ENCODE data around the gene CECR2.
"Not testable (repeated sequence)": the region's sequence is repeated elsewhere in the genome, so short reads cannot be mapped to it uniquely, and the experiment has no call there.

Gene CECR2

DNA sequence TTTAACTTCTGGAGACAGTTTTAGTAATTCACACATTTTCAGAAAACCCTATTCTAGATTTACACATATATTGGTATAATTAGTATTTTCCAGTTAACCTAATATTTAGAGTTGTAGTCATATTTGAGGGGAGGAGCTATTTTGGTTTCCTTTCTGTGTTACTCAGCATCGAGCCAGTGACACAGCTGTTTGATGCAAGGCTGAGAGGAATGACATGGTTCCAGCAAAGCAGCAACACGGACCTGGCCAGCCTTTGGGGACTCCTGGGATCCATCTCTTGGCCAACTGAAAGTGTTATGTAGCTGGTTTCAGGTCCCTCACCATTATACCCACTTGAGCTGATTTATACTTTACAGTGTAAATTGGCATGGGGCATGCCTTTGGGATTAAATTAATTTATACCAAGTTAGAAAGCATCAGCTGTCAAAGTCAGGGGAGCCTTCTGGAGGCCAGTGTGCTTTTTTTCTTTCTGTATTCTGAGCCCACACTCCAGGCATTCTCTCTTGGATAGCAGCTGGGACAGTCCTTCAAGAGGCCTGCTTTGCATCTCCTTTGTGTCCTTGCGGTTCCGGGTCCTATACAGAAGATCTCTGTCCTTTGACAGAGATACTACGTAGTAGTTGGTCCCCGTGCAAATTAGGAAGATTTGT lies 102.8 kb downstream of the CECR2 start:
- peak; percentile 85 for DNase-seq

DNA sequence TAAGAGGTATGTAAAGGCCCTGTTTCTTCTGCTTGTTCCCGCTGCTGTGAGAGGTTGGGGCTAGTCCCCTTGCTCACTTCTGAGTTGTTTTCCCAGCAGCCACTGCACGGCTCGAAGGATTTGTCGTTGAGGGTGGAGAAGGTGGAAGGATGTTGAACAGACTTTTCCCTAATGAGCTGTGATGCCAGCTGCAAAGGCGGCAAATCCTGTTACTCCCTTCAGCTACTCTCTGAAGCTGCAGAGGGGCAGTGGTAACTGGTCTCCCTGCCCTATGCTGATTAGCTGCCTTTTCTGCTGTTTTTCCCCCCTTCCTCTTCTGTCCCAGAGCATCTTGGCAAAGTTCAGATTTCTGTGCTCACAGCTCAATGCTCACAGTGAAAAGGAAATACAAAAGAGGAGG lies 103.7 kb downstream of the CECR2 start:
- peak; percentile 48 for DNase-seq

DNA sequence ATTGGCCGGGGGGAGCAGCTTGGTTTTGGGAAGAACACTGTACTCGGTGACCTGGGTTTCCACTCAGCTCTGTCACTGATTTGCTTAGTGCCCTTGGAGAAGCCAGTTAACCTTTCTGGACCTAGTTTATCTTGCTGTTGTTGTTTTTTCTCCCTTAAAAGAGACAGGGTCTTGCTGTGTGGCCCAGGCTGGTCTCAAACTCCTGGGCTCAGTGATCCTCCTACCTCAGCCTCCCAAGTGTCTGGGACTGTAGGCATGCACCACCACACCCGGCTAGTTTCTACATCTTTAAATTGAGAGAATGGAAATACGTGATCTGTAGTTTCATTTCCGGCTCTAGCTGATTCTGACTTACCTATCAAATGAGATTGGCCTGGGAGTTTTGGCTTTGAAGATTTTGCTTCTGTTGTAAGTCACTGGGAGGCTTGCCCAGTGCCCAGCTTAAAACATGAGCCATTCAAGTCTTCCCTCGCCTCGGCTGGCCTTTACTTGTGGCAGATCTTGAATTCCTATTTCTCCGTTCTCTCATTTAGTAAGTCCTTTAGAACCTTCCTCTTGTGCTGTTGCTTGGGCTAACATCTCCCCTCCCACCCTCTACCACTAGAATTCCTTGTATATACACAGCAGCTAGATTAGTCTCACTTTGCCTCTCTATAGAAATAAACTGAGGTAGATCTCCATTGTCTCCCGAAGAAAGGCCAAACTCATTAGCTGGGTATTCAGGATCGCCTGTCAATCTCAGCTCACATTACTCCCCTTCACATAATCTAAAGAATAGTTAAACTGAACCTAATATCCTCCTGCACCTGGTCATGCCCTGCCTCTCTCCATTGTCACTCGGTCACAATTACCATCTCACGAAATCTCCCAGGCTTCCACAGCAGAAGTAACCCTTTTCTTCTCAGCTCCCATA lies 106.3 kb downstream of the CECR2 start:
- no peak for DNase-seq

DNA sequence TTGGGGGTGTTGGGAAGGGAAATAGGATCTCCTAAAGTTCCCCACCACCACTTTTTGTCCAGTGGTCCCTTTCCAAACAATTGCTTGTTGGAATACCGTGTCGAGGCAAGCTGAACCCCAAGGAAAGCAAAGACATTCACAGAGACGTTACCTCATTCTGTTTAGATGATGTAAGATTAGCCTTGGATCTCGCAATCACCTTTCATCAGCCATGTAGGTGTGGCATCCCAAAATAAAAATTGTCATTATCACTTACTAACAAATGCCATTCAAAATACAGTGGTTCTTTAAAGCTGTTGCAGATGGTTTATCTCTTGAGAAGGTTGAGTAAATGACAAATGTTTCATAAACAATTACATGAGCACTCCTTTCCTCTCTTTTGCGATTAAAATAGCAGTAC lies 107.6 kb downstream of the CECR2 start:
- DNase-seq: no peak

DNA sequence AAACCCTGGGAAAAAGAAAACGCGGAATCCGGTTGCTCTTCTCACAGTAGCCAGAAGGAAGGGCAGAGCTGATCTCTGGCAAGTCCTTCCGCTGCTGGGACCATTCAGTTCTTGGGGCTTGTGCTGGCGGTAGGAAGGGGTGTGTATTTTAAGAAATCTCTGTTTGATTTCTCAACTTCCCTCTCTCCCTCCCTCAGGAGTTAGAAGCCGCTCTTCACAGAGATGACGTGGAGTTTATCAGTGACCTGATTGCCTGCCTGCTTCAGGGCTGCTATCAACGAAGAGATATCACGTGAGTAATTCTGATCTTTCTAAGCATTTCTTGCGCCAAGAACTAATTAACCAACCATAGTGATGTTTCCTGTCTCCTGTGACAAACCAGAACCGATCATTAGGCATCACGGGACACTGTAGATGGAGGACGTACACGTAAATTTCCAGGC lies 108.2 kb downstream of the CECR2 start:
- no peak for DNase-seq

DNA sequence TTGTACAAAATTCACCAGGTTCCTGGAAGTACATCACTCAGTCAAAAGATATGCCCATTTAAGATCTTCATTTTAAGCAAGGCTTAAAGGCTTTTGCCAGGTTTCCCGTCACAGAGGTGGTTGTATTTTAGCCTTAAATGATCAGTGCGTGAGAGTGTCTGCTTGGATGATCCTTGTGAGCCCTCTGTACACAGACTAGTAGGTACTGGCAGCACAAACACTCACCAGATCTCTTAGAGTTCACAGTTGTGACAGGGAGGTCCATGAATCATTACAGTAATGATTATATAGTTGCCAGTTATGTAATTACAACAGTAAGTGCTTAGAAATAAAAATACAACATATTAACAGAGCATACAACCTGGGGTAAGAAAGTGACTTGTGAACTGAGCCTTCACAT lies 109.9 kb downstream of the CECR2 start:
- no peak for DNase-seq

DNA sequence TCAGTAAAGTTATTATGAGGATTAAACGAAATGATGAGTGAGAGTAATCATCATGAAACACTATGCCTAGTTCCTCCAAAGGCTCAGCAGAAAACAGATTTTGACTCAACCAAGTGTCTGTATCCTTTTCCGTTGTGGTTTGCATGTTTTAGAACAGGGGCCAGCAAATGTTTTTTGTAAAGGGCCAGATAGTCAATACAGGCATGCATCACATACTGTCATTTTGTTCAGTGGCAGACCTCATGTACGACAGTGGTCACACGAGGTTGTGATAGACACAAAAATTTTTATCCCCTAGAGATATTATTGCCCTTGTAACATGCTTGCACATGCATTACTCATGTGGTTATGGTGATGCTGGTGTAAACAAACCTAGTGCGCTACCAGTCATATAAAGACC lies 112.2 kb downstream of the CECR2 start:
- DNase-seq: no peak

DNA sequence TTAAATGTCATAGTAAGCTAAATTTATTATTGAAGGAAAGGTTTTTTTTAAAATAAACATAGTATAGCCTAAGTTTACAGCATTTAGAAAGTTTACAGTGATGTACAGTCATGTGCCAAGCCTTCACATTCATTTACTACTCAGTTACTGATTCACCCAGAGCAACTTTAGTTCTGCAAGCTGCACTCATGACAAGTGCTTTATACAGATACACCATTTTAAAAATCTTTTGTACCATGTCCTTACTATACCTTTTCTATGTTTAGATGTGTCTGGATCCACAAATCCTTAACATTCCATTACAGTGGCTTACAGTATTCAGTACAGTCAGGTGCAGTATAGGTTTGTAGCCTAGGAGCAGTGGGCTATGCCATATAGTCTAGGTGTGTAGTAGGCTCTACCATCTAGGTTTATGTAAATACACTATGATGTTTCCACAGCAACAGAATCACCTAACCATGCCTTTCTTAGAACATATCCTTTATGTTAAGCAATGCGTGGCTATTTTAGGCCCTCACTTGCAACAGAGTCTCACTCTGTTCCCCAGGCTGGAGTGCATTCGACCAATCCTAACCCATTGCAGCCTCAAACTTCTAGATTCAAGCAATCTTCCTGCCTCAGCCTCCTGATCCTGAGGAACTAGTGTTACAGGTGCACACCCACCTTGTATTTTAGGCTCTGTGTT lies 114.6 kb downstream of the CECR2 start:
- no peak for DNase-seq

DNA sequence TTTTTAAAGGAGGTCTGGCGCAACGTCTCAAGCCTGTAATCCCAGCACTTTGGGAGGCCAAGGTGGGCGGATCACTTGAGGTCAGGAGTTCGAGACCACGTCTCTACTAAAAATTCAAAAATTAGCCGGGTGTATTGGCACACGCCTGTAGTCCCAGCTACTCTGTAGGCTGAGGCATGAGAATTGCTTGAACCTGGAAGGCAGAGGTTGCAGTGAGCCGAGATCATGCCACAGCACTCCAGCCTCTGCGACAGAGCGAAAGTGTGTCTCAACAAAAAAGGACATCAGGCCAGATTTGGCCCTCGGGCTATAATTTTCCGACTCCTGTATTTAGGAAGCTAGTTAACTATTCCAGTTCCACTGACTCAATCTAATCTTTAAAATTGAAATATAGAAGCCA lies 115.3 kb downstream of the CECR2 start:
- DNase-seq: no peak

DNA sequence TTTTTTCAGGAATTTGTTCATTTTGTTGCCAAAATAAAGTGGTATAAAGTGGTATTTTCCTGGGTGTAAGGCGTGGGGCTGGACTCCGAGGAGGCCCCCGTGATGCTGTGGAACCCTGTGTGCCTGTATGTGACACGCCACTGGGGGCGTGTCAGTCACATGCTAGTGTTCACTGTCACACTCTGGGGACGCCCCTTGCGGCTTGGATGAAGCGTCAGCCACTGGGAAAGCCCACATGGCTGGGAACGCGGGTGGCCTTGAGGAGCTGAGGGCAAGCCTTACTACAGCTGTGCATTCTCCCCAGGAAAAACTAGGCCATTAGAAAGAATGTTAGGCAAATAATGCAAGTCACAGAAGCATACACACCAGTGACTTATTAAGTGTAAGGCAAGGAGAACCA lies 117.1 kb downstream of the CECR2 start:
- no peak for DNase-seq

DNA sequence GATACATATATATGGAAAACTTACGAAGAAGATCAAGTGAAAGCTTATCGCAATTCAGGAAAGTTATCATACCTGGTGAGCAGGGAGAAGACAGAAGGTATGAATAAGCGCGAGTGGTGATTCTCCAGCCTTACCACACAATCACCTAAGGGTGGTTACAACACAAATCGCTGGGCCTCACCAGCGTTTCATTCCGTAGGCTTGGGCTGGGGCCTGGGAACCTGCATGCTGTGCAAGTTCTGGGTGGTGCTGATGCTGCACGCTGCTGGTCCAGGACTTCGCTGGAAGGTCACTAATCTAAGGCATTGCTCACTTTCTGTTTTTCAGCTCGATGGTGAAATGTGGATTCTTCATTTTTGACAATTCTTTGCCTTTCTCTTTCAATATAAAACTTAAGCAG lies 117.5 kb downstream of the CECR2 start:
- DNase-seq: no peak

DNA sequence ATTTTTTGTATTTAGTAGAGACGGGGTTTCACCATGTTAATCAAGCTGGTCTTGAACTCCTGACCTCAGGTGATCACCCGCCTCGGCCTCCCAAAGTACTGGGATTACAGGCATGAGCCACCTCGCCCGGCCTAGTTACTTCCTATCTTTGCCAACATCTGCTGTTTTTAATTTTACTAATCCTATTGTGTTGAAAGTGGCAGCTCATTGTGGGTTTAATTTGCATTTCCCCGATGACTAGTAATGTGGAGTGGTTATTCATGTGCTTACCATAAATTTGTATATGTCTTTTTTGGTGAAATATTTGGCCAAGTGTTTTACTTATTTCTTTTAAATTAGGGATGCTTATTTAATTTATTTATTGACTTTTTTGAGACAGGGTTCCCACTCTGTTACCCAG lies 119.8 kb downstream of the CECR2 start:
- DNase-seq: no peak

DNA sequence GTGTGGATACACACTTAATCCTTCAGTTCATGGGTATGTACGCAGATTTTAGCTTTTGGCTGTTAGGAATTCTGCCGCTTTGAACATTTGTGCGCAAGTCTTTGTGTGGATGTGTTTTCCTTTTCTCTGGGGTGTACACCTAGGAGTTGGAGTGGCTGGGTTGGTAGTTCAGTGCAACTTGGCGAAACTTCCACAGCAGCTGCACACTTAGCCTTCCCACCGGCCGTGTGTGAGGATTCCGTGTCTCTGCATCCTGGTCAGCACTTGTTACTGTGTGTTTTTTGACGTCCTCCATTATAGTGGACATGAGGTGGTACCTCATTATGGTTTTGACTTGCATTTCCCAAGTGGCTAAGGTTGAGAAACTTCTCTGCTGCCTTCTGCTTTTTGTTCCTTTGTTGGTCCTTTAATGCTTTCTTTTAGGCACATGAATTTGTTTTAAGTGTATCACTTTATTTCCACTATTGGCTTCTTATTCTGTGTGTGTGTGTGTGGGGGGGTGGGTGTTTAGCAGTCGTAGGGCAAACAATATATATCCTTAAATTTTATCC lies 121.9 kb downstream of the CECR2 start:
- DNase-seq: no peak

DNA sequence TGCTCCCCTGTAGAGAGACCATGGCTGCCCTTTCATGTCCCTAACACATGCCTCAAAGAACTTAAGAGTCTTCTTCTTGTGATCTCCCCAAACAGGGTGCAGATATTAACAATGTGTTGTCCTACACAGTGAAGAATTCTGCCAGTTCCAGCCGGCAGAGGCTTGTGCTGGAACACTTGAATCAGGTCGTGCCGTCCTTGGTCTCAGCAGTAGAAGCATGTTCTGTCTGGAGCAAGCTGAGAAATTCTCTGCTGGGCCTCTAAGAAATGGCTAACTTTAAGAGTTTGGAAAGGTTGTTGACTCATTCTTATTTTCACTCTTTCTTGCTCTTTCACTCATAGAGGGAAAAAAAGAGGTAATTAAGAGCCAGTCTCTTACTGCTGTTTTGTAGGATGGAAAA lies 123.0 kb downstream of the CECR2 start:
- DNase-seq: no peak

DNA sequence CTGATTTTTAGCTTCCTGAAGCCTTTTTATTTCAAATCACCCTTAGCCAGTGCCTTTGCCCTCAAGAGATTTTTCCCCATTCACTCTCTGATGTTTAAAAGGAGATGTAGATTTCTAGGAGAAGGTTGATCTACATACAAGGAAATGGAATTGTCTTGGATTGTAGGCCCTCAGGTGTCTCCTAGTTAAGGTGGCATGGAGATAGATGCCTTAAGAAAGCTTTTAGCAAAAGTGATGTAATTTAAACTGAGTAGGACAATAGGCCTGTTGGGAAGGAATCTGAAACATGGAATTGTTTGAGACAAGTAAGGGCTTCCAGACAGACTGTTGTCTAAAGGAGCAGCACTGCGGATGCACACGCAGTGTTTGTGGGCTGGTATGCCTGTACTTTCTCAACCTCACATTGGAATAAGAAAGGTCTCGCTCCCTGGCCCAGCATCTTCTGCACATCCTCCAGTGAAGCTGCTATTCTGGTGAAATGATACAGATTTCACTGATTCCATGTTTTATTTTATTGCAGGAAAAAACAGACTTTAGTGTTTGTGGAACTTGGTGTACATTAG lies 124.2 kb downstream of the CECR2 start:
- DNase-seq: no peak

DNA sequence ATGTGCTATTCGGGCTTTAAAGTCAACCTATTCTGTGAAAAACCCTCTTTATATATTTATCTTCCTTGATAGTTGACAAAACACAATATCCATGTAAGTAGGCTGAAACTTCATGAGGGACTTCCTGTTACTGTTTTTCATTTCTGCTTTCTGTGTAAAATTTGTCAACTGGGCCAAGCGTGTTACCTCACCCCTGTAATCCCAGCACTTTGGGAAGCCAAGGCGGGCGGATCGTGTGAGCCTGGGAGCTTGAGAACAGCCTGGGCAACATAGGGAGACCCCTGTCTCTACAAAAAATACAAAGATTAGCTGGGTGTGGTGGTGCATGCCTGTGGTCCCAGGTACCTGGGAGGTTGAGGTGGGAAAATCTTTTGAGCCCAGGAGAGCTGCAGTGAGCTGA lies 127.6 kb downstream of the CECR2 start:
- DNase-seq: no peak

DNA sequence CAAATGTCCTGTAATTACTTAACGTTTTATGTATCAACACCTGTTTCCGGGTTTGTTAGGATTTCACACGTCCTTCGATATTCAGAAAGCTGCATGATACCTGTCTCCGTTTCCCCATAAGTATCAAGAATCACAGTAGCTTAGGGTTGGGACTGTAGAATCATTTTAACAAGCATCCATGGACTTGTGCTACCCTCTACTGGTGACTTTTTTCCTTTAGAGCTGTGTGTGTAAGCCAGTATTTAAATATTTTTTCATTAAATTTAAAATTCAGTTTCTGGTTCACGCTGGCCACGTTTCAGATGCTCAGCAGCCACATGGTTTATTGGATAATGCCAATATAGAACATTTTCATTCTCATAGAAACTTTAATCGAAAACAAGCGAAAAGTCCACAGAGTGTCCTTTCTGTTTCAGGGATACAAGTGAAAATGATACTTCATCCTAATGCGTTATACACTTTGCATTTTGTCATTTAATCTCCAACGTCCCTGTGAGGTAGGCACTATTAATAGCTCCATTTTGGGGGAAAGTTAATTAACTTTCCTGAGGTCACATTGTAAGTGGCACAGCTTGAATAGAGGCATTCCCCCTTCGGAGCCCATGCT lies 132.5 kb downstream of the CECR2 start:
- peak; percentile 71 for DNase-seq

DNA sequence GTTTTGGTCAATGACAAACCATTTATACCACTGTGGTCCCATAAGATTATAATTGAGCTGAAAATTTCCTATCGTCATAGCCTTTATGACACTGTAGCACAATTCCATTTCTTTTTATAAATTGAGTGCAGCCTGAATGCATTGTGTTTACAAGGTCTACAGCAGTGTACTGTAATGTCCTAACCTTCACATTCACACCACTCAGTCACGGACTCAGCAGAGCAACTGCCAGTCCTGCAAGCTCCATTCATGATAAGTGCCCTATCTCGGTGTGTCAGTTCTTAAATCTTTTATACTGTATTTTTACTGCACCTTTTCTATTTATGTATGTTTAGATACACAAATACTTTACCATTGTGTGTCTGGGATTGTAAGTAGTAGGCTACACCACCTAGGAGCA lies 138.8 kb downstream of the CECR2 start:
- no peak for DNase-seq

DNA sequence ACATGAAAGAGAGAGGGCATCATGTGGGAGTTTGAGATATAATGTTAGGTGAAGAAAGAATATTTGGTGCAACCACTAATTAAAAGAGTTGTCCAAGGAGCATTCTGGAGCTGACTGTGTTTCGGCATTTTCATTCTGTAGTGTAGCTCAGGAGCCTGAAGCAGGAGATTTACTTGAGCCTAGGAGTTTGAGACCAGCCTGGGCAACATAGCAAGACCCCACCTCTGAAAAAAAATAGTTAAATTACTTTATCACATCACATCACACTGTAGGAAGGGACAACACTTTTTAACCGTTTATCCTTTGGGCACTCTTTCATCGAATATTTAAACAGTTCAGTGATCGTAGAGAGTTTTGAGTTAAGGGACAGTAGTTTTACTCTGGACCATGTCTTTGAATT lies 143.7 kb downstream of the CECR2 start:
- no peak for DNase-seq

DNA sequence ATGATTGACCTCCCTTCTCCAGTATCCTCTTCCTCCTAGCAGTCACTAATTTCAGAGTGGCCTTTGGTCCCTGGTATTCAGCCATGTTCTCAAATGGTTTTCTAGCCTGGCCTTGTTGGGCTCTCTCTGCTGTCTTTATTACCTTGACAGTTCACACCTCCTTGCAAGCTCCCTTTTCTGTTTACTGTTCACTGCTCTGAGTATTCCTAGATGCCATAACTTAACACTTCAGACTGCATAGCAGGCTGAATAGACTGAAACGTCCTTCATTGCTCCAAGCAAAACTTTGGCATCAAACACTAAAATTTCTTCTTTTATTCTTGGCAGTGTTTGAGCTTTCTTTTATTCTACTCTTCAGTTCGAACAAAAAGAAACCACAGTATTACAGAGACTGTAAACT lies 144.4 kb downstream of the CECR2 start:
- no peak for DNase-seq

DNA sequence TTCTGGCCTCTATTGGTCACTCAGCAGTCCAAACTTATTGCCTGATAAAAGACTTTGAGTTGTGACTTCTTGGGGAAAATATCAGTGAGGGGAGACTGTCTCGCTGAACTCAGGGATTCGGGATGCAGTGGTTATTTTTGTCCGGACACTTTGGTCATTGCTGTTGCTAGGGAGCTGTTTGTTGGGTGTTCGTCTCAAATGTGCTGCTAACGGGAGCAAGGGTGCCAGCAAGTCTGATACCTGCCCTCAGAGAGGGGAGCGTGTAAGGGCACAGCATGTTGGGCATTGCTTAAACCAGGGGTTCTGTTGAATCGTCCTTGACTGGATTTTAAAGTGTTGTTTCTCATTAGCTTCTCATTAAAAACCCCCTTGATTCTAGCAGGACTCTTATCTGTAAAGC lies 144.8 kb downstream of the CECR2 start:
- no peak for DNase-seq

DNA sequence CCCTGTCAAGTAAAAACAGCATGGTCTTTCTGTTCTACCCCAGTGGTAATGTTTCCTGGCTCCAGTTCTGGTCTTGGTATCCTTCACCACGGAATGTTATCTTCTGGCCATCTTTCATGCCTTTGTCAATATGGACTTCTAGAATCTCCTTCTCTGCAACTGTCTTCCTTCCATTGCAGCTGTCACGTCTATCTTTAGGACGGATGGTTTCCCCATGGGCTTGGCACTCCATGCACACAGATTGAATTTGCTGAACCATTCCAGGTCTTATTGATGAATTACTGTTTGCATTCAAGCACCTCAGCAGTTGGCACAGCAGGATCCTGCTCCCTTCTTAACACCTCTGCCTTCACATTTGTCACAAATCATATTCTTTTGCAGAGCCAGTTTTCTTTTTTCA lies 149.1 kb downstream of the CECR2 start:
- no peak for DNase-seq

DNA sequence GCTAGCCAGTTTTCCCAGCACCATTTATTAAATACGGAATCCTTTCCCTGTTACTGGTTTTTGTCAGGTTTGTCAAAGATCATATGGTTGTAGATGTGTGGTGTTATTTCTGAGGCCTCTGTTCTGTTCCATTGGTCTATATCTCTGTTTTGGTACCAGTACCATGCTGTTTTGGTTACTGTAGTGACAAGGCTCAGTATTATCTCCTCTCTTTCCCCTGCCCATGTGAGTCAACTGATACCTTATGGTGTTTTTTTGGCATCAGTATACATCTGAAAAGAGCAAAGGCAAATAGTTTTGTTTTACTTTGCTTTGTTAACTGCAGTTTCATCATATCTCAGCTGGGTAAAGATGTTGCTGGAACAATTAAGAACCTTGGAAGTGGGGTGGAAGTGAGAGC lies 152.7 kb downstream of the CECR2 start:
- DNase-seq: not testable (repeated sequence)
